HG03457 (cell line): ENCODE data around the gene NAV2.

Experiments
- ATAC-seq: cut with Tn5 transposase; IDR thresholded peaks from one replicate; pipeline ENCODE4 v1.9.1; 2021; ENCODE audit warnings: moderate number of reproducible peaks; ENCODE audit not compliant: unreplicated experiment

NAV2 gene

DNA sequence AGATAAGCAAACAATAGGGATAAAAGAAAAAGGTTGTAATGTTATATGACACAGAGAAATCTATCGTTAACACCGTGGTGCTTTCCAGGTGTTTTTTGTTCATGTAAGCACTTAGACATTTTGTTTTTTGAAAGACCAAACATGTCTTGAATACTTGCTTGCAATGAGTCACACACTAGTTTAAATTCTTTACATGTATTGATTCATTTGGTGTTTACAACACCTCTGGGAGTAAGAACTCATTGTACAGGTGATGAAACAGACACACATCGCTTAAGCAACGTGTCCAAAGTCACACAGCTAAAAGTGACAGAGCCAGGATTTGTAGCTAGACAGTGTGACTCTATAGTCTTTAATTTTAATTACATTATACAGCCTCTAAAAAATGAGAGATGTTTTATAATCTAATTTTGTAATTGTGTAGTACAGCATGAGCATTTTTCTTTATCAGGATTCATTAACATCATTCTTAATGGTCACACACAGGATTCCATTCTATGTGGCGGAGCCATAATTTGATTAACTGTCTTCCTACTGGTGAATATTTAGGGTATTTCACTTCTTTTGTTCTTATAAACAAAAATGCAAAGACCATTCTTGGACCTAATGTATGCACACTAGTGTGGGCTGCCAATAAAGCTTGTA lies 298.8 kb downstream of the NAV2 start:
- no peak for ATAC-seq

GRCh38 chr11:20013346-20014066 lies 300.9 kb downstream of the NAV2 start:
- no peak for ATAC-seq

DNA sequence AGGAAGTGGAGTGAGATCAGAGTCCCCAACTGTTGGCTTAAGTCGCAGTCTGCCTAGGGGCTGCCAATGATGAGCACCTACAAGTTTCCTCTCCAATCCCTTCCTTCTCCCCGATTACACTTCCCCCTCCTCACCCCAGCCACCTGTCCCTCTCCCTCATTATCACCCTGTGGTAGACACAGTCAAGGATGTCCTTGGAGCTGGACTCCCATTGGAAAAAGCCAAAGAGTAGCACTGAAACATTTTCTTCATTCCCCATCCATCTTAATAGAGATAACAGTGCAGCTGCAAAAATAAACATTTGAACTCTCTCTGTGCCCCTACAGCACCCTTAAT lies 301.4 kb downstream of the NAV2 start:
- no peak for ATAC-seq

GRCh38 chr11:20015101-20015500 lies 302.5 kb downstream of the NAV2 start:
- no peak for ATAC-seq

GRCh38 chr11:20015529-20016427 lies 303.1 kb downstream of the NAV2 start:
- ATAC-seq = no peak

DNA sequence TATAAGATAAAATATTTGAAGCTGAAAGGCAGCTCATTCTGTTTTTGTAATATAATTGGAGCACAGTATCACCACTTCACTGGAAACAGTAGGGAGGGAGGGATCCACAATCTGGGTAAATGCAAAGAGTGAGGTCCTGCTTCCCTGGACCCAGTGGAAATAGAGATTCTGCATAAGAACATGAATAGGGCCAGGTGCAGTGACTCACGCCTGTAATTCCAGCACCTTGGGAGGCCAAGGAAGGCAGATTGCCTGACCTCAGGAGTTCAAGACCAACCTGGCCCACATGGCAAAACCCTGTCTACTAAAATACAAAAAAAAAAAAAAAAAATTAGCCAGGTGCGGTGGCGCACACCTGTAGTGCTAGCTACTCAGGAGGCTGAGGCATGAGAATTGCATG lies 303.9 kb downstream of the NAV2 start:
- no peak for ATAC-seq

- no peak for ATAC-seq
Observed at GRCh38 chr11:20017320-20017719, 304.7 kb downstream of the NAV2 start.

DNA sequence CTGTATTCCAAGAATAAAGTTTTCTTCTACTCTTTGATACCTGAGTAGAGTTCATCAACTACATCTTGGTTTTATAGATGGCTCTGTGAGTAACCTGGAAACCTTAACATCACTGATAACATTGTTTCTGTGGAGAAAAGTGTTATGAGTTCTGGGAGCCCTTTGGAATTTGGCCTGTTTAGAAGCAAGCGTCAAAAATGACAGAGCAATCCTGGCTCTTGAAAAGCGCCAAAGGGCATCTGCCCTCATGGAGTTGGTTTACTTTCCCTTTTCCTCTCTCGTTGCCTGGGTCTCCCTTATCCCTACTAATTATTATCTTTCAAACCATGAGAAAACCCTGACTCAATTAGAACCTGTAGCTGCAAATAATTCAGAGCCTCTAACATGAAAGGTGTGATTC lies 307.6 kb downstream of the NAV2 start:
- no peak for ATAC-seq

GRCh38 chr11:20020716-20021115 lies 308.1 kb downstream of the NAV2 start:
- ATAC-seq = no peak

GRCh38 chr11:20021212-20021611 lies 308.6 kb downstream of the NAV2 start:
- no peak for ATAC-seq

DNA sequence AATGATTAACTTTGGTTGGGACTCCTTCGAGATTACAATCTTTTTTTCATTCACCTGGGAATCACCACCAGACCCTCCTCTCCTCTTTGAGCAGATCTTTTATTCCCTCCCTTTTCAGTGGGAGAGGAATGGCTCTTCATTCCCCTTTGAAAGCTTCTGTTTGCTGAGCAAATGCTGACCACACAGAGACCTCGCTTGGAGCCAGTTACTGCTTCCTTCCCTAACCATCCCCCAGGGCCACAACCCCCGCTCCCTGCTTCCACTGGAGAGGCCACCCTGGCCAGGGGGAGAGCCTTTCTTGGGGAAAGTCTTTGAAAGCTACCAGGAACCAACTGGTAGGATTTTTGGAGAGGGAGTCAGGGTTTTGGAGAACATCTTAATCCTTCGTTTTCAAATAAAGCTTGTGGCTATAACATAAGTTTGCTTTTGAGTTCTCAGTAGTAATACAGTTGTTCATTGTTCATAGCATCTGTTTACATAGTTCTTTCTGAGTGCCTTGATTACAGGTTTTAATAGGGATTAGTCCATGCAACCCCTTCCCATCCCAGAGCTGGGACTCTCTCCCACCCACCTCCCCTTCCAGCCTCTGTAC lies 309.2 kb downstream of the NAV2 start:
- ATAC-seq = no peak

- no peak for ATAC-seq
Observed at GRCh38 chr11:20022363-20023081, 309.9 kb downstream of the NAV2 start.

- ATAC-seq = no peak
Observed at GRCh38 chr11:20023082-20023426, 310.4 kb downstream of the NAV2 start.

DNA sequence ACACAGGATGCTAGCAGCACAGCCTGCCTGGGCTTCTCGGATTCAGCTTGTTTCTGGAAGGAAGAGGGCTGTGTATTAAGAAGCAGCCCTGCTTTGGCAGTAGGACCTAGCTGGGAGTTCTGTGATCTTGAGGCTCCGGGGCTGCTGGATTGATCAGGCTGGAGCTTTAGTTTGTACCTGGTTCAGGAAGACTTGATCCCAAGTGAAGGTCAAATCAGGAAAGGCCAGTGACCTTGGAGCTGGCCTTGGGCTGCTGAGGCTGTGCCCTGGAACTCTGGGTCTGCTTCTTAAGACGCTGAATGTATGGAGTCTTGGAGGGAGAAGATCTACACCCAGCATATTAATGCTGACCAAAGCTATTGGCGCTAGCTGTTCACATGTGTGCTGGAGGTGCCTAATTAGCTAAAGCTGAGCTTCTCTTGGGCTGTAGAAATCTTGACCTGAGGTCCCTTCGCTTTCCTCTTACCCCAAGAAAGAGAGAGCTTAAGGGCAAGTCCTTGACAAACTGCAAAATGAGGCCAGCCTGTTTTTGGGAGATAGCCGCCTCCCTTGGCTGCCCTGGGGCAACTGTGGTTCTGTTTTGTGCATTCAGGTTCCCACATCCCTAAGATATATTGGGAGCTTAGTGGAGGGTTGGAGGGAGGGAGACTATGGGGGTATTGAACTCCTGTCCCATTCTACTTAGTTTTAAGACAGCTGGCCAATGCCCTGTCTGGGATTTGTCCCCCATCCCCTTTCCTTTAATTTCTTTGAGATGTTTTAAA lies 311.7 kb downstream of the NAV2 start:
- ATAC-seq = no peak

- no peak for ATAC-seq
Observed at GRCh38 chr11:20025332-20025840, 312.7 kb downstream of the NAV2 start.

DNA sequence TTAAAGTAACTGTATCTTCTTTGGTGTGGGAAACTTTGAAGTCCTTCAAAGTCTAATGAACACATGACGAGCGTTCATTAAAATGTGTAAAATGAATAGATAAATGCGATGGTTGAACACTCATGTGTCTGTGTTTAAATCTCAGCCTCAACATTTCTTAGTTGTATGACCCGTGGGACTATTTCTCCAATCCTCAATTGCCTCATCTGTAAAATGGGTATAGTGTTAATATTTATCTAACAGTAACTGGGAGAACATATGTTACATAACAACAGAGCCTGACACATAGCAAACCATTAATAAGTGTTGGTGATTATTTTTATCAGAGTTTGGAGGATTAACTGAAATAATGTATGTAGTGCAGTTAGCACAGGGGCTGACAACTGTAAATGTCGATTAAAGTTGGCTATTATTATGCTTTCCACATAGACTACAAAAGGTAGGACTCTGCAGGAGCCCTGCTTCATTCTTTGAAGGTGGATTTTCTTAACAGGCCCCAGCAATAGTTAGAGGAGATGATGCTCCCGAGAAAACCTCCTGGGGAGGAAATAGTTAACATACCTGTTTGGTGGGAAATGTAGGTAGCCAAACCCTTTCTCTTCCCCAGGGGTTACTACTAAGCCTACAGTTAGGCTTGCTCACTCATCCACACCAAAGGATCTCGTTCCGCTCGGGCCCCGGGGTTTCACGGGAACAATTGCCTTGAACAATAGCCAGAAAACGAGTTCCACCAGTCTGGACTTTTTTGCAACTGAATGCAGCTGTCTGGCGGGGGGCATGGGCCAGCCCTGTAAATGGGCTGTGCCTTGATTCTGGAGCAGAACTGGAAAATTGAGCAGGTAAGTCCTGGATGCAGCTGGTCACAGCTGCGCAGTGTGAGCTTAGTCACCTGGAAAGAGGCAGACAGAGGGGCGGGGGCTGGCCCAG lies 314.3 kb downstream of the NAV2 start:
- no peak for ATAC-seq

DNA sequence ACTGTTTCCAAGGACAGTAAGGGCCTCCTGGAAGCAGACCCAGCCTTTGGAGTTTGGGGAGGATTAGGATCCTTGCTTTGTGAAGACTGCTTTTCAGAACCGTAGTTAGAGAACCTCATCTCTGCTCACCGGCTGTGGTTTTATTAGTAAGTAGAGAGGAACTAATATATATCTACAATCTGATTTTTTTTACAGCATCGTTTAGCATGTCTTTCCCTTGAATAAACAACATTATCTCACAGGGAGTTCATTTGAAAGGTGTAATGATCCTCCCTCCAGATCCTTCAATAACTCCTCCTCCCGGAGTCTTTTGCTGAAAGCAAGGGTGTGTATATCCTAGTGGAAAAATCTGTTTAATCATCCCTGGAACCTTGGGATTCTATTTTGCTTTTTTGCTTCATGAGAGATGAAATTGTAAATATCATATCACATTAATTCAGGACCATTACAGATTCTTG lies 314.9 kb downstream of the NAV2 start:
- no peak for ATAC-seq

- no peak for ATAC-seq
Observed at GRCh38 chr11:20029193-20029592, 316.6 kb downstream of the NAV2 start.

DNA sequence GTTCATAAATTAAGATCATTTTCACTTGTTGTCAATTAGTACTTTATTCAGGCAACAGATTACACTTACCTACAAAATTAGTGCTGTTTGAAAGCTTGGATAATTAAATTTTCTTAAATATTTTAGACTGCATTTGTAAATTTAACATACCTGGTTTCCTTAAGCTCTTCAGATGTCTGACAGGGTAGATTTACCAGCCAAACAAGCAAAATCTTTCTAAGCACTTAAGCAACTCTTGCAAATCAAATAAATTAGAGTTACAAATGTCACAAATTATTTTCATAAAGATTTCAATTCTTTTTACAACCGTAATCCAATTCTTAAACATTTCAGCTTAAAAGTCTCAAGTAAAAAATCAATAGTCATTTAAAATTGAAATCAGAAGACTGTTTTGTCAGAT lies 317.8 kb downstream of the NAV2 start:
- ATAC-seq = no peak
